GM19395 (cell line): ENCODE results near the gene SLIT3.

Experiments used
- ATAC-seq: cut with Tn5 transposase; IDR thresholded peaks from one replicate; pipeline ENCODE4 v1.9.1; 2021; ENCODE audit warnings: mild to moderate bottlenecking, moderate library complexity; ENCODE audit not compliant: unreplicated experiment

SLIT3 gene

GRCh38 chr5:169299663-169300467 is 1.1 kb downstream of the SLIT3 start:
- no peak for ATAC-seq

DNA sequence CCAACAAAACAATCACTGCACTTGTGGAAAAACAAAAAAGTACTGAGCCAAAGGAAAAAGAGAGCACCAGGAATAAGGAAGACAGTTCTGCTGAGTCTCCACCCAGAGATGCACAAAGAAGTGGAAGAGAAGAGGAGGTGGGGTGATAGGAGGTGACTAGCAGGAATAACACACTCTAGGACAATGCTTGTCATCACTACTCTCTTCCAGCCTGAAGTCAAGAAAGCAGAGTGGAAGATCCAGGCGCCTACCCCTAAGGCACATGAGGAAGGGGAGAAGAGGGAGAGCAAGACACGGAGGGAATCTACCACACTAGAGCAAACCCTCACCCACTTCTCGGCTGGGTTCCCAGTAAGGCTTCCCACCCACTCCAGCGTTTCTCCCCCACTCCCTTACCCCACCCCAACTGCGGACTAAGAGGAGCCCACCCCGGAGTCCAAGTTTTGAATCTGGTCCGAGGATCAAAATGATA is 1.7 kb downstream of the SLIT3 start:
- ATAC-seq = no peak

DNA sequence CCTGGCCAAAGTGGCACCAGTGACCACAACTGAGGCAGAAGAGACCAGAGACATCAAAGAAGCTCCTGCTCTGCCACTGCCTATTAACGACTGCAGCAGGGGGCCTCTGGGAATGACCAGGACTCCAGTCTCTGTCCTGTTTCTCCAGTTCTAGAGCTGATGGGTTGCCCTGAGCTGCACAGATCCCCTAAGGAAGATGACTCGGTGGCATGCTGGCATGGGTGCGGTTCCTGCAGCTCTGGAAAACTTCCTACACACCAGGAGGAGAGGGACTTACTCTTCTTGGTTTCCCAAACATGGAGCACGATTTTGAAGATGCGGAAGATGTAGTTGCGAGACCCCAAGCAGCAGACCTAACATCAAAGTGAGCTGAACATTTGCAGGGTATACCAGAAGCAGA is 2.7 kb downstream of the SLIT3 start:
- ATAC-seq = no peak

DNA sequence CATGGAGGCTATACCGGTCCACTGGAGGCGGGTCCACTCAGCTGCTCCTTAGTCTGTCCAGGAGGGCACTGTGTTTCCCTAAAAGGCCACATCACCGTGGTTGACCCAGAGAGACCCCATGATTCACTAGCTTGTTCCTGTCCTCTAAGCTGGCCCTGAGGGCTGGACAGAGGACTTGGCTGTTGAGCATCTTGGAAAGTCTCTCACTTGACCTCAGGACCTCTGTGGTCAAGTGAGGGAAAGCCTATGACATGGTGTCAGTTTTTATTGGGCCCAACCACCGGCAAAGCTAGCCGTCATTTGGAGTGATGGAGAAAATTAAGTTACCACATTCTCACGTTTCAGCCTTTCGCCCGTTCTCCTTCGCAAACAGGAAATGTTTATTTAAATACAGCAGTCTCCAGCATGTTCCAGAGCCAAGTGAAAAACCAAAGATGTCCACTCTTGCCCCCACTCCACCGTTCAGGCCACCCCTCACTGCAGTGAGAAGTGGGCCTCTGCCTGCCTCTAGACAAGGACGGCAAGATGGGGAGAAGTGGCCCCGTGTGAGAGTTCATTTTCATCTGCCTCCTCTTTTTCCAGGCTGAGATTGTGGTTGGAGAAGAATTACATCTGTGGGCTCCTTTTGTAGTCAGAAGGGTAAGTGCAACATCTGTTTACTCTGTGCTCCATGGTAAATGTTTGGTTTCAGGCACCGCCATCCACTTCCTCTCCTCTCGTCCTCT is 4.4 kb downstream of the SLIT3 start:
- ATAC-seq = no peak

DNA sequence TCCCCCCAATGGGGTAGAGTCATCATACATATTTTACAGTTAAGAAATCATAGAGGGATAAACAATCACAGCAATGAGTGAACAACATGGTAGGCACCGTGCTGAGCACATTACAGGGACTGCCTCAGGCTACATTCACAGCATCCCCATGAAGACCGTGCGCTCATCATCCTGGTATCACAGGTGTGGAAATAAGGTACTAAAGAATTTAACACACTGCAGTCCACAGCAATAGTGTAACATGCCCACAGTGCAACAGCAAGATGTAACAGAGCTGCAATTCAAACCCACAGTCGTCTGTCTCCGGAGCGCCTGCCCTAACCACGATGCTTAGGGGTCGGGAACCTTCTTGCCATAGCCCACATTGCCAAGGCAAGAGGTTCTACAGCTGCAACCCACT is 5.6 kb downstream of the SLIT3 start:
- no peak for ATAC-seq

GRCh38 chr5:169294621-169295020 is 6.3 kb downstream of the SLIT3 start:
- no peak for ATAC-seq

DNA sequence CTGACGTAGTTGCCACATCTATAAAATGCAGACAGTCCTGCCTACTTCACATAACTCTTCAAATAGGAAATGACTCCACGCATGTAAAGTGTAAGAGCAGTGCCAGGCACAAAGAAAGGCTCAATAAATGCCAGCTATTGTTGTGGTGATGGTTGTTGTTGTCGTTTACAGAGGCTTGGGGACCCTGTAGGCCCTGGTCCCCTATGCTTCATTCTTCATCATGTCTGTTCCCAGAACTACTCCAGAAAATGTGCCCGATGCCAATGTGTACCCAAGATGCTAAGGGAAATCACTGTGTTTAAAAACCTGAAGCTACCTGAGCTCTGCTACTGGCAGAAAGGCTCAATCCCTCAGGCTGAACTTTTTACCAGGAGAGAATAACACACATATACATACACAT is 9.1 kb downstream of the SLIT3 start:
- ATAC-seq = no peak

DNA sequence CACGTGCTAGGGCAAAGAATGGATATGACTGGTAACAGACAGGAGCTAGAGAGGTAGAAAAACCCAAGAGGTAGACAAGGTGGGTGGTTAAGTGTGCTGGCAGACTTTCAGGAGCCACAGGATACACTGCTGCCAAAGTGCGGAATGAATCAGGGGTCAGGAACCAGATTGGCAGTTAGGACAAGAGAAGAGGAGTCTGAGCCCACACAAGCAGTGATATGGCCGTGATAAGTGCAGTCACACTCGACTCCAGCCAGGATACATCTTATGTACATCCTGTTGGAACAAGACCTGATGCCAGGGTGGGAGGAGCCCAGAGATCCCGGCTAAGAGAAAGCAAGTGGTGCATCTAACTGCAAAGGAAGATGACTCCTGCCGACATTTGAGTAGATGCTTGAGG is 10.0 kb downstream of the SLIT3 start:
- ATAC-seq = no peak

- ATAC-seq = no peak
Observed at GRCh38 chr5:169289520-169289919, 11.4 kb downstream of the SLIT3 start.

- ATAC-seq = no peak
Observed at GRCh38 chr5:169288066-169288930, 12.6 kb downstream of the SLIT3 start.

DNA sequence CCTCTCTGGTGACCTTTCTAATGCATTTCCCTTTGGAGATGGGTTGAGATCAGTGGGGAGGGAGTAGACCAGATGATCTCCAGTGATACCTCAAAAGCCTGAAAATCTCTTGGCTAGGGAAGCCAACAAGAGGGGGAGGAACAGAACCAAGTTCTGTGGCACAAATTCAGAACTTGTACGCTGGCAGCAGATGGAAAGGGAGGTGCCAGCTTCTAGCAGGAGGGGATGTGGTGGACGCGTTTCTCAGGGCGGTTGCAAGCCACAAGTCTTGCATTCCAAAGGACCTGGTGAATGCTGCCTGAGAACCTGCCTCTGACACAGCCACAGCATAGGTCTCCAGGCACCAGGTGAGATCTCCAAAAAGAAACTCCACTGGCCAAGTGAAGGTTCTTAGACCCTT is 13.4 kb downstream of the SLIT3 start:
- no peak for ATAC-seq

DNA sequence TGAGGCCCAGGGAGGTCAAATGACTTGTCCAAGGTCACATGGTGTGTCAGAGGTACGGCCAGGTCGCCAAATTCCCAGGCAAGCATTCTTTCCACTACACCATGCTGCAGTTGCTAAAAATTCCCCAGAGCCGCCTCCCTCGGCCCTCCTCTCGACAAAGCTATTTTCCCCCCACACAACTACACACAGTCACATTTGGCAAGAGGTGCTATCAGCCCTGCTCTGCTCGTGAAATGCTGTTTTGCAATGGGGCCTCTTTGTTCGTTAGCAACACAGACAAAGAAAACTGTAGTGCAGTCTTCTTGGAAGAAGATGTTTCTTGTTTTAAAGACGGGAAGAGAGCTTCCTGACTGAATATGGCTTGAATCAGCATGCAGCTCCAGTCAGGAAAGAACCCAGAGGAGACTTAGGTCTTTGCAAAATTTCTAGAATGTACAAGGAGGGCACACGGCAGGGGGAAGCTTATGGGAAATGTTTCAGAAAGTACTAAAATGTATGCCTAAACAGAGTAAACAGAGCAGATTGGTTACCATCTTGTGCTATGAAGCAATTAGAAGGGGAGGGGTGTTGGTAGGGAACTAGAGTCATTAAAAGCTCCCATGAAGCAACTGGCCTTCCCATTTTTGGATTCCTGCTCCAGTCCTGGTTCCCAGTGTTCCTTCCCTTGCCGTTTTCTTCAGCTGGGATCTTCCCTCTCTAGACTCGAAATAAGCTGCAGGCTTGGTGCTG is 14.2 kb downstream of the SLIT3 start:
- ATAC-seq = no peak

DNA sequence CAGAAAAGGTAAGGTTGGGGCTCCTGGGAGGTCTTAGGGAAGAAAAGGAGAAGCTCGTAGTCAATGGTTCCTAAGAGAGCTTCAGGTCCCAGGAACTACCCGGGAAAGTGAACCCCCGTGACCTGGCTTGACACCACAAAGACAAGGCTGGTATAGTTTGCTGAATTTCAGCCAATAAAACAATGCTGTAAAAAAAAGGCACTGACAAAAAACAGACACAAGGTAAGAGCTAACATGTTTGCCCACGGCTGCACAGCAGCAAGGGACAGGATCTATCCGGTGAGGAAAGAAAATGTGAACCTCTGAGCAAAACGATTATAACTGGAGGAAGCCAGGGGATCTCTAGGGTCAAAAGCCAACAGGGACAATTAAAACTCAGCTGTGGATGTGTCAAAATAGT is 17.1 kb downstream of the SLIT3 start:
- ATAC-seq = no peak

DNA sequence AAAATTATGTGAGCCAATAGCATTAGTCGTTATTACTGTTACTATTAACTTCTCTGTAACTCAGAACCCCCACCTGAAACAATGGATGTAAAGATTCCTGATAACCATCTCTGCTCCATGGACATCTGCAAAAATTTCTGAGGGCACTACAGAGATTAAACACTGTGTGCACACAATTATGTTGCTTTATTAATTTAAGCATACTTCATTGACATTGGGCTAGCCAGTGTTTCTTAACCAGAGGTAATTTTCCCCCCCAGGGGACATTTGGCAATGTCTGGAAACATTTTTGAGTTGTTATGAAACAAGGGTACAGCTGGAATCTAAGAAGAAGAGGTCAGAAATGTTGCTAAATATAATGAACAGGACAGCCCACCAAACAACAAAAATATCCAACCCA is 19.3 kb downstream of the SLIT3 start:
- ATAC-seq = no peak

DNA sequence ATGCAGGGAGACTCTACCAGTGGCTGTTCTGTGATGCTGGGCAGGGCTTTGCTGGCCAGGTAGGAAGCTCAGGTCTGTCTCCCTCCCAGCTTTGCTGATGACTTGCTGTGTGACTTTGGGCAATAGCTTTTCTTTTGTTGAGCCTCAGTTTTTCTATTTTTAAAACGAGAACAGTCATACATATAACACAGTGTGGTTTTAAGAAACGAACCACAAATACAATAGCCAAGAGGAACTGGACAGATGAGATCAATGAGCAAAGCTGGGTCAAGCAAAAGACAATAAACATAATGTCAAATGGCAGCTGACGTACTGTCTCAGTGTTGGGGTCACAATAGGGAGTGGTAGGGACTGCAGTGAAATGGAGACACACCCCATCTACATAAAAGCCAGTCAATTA is 20.2 kb downstream of the SLIT3 start:
- ATAC-seq = no peak

DNA sequence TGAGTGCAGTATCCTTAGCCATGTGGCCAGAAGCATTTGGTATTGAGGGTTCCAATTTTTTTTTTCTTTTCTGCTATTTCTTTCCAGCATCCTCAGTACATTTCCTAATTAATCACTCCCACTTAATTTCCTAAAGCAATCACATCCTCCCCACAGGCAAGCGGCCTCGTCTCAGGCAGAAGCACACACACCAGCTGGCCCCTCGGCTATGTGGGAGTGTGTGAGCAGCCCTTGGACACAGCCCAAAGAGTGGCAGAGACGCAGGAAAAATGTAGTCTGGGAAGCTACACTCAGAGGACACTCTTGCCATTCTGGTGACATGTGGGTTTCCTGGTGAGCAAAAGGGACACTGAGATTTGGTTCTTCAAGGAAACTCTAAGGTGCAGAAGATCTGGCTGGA is 20.7 kb downstream of the SLIT3 start:
- ATAC-seq = no peak

DNA sequence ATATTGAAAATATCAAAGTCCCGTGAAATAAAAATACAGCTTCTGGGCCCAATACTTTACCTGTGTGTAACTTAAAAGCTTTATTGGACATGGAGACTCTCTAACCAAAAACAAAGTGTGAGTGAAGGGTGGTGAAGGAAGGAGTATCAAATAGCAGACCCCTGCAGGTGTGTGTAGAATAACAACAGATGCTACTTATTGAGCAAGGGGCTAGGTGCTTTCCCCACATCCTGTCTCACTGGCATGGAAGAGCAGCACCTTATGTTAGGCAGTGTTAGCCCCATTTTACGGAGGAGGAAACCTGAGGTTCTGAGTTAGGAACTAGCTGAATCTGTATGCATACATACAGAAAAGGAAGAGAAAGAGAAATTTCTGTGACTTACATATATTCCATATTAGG is 21.8 kb downstream of the SLIT3 start:
- no peak for ATAC-seq

GRCh38 chr5:169273881-169274280 is 27.1 kb downstream of the SLIT3 start:
- ATAC-seq = no peak

DNA sequence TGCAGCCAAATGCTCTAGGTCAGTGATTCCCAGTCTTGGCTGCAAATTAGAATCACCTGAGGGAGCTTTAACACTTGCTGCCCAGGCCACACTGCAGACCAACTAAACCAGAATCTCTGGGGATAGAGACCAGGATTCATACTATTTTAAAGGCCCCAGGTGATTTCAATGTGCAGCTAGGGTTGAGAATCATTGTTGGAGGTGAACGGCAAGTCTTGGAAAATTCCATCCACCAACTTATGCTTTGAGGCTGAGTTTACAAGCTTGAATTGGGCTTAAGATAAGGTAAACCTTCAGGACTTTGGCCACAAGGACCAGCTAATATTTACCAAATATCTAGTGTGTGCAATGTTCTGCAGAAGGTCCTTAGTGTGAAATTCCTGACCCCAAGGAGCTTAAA is 27.5 kb downstream of the SLIT3 start:
- ATAC-seq = no peak

DNA sequence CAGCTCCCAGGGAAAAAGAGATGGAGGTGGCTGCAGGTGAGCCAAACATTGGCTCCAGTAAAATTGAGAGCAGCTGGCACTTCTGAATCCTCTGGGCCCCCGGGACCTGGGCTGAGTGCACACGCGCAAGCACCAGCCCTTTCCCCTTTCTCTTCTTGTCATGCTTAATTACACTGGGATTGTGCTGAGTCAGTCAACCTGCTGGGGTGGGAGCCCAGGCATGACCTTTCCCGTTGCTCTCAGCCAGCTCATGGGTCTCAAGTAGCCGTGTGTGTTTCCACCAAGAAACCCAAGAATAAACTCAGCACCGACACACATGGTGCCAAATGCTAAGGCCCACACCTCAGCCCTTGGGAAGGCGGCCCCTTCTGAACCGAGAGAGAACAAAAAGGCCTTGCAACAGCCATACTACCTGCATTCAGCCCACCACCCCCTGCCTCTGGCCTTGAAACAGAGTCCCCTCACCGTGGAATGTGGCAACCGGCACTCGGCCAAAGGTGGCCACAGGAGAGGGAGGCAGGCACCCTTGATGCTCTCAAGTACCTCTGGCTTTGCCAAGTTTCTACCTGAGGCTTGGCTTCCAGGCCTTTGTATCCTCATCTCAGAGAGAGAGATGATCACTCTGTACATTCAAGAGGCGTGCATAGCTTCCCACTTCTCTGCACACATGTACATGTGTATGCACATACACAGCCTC is 28.1 kb downstream of the SLIT3 start:
- no peak for ATAC-seq
